Hypothalamus (tissue), 51 donors: ENCODE data around the gene TCF25.
"Not testable (repeated sequence)": the region's sequence is repeated elsewhere in the genome, so short reads cannot be mapped to it uniquely, and the experiment has no call there.

Experiments used
- DNase-seq, 51 donors: peaks; one replicate each; lab custom pipeline; 2025; lab: John Stamatoyannopoulos, UW

Gene TCF25

DNA sequence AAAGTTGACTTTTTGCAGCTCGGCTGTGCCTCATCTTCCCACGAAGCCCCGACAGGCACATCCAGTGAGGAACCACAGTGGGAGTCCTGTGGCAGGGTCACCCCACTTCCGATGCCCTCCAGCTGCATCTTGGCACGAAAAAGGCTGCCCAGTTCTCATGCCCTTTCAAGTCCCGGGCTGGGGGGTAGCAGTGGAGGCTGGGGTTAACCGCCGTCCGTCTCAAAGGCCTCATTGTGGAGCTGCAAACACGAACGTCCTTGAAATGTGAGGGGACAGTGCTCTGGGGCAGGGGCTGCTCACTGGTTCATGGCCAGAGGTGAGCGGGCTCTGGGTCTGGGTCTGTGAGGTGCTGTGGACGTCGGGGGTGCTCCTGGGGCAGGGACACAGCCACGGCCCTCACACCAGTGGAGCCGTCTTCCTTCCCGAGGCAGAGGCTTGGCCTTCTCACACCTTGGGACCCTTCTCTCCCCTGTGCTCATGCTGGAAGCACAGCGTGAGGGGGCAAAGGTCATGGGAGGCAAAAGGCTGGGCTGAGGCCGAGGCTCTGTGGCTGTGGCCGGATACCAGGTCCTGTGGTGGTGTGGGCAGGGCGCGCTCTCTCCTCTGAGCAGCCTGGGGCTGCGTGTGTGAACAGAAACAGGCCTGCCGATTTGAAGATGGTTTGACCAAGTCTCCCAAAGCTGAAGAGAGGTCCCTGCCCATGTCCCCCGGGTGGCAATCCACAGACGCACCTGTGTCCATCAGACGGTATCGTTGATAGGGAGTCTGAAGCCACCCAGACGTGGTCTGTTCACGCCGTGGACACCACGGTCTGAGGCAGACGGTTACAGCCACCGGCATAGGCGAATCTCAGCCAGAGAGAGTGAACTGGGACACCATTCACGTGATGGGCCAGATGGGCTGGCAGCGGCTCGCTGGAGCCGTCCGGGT lies 42.2 kb downstream of the TCF25 start:
- peak in 7 of 51 donors; percentile 2 to 31 (median 15) for DNase-seq

DNA sequence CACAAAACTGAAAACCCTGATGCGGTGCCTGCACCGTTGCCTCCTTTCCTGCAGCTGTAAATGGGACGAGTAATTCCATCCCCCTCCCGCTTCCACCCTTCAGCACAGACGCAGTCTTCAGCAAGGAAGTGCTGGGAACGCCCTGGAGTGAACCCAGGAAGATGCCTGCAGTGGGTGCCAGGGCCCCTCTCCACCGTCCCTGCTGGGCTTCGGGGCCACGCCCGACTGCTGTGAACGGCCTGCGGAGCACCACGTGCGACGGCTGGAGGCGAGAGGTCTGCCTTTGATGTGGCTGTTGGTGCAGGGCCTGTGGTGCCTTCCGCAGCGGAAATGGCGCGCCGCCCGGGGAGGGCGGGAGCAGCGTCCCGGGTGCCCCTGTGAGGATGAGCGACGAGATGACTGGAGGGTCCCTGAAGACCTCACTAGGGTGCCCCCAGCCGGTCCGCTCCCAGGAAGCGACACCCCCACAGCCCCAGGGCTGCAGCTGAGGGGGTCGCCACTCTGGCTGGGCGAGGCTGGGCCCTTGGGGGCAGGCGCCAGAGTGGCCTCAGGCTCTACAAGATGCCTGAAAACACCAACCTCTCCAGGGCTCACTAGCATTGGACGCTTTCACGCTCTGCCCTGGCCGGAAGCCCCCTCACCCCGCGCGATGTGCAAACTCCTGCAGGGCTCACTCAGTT lies 44.5 kb downstream of the TCF25 start:
- peak in 32 of 51 donors; percentile 15 to 89 (median 39) for DNase-seq

DNA sequence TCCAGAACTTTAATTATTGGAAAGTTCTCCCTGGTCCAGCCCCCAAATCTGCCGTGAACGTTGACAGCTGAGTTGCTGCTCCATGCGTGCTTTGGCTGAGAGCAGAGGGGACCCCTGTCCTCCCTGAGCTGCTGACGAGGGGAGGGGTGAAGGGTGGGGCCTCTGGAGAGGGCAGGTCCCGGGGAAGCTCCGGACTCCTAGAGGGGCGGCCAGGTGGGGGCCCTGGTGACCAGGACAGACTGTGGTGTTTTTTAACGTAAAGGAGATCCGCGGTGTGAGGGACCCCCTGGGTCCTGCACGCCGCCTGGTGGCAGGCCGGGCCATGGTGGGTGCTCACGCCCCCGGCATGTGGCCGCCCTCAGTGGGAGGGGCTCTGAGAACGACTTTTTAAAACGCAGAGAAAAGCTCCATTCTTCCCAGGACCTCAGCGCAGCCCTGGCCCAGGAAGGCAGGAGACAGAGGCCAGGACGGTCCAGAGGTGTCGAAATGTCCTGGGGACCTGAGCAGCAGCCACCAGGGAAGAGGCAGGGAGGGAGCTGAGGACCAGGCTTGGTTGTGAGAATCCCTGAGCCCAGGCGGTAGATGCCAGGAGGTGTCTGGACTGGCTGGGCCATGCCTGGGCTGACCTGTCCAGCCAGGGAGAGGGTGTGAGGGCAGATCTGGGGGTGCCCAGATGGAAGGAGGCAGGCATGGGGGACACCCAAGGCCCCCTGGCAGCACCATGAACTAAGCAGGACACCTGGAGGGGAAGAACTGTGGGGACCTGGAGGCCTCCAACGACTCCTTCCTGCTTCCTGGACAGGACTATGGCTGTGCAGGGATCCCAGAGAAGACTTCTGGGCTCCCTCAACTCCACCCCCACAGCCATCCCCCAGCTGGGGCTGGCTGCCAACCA lies 45.3 kb downstream of the TCF25 start, which contains the start of gene MC1R:
MC1R (plus strand) TSS at position 410 of the 895 bp plus-strand sequence; CDS start at position 807, 397 bp downstream.
- peak in 2 of 51 donors; percentile 7 to 22 for DNase-seq

DNA sequence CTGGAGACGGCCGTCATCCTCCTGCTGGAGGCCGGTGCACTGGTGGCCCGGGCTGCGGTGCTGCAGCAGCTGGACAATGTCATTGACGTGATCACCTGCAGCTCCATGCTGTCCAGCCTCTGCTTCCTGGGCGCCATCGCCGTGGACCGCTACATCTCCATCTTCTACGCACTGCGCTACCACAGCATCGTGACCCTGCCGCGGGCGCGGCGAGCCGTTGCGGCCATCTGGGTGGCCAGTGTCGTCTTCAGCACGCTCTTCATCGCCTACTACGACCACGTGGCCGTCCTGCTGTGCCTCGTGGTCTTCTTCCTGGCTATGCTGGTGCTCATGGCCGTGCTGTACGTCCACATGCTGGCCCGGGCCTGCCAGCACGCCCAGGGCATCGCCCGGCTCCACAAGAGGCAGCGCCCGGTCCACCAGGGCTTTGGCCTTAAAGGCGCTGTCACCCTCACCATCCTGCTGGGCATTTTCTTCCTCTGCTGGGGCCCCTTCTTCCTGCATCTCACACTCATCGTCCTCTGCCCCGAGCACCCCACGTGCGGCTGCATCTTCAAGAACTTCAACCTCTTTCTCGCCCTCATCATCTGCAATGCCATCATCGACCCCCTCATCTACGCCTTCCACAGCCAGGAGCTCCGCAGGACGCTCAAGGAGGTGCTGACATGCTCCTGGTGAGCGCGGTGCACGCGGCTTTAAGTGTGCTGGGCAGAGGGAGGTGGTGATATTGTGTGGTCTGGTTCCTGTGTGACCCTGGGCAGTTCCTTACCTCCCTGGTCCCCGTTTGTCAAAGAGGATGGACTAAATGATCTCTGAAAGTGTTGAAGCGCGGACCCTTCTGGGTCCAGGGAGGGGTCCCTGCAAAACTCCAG lies 46.4 kb downstream of the TCF25 start:
- no peak for DNase-seq

DNA sequence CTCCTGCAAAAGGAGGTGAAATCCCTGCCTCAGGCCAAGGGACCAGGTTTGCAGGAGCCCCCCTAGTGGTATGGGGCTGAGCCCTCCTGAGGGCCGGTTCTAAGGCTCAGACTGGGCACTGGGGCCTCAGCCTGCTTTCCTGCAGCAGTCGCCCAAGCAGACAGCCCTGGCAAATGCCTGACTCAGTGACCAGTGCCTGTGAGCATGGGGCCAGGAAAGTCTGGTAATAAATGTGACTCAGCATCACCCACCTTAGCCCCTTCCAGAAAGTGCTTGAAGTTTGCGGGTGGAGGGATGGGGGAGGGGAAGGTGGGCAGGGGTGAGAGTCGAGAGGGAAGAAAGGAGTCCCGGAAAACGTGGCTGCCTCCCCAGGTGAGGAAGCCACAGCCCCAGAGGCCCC lies 47.3 kb downstream of the TCF25 start:
- no peak for DNase-seq

DNA sequence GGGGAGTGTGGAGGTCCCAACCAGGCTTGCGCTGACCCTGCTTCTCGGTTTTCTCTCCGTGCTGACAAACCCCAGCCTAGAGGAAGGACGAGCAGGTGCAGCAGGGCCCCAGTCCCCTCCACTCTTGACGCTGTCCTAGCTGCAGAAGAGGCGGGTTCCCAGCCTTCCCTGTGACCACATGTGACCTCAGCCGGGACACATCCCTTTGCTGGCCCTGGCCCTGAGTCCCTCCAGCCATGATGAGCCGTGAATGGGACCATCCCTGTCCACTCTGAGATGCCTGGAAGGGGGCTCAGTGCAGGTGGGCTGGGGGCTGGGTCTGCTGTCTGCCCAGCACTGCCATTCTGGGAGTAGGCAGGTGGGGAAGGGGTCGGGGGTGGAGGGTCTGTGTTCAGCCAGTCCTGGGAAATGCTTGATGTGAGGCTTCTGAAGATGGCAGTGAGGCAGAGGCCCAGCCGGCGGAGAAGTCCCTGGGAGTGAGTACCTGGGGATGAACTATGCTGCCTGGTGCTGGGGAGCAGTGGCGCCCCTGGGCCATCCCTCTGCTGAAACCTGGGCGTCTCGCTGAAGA lies 47.8 kb downstream of the TCF25 start:
- DNase-seq: no peak

DNA sequence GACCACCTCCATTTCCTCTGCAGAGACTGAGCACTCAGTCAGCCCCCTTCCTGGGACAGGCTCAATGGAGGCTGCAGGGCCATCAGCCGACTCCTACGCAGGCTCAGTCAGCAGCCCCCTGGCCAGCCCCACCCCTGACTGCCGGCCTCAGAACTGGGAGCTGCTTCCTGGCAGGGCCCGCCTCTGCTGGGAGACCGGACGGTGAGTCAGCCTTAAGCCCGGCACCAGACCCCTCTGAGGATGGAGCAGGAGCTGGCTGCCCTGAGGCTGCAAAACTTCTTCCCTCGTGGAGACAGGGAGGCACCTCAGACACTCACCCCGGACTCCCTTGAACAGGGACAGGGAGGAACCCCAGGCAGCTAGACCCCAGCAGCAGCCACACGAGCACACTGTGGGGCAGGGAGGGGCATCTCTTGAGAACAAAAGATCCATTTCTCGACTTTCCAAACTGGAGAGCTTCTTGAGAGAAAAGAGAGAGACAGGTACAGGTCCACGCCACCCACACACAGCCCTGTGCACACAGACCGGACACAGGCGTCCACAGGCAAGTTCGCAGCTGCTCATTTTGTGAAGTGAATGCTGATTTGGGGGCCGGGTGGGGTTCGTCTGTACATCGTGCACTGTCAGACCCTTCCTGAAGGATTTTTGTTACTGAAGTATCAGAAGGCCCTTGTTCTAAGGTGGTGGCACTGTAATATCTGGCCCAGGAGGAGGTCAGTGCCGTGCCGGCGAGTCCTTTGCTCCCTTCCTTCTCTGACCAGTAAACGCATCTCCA lies 48.5 kb downstream of the TCF25 start:
- peak in 19 of 51 donors; percentile 18 to 84 (median 35) for DNase-seq

DNA sequence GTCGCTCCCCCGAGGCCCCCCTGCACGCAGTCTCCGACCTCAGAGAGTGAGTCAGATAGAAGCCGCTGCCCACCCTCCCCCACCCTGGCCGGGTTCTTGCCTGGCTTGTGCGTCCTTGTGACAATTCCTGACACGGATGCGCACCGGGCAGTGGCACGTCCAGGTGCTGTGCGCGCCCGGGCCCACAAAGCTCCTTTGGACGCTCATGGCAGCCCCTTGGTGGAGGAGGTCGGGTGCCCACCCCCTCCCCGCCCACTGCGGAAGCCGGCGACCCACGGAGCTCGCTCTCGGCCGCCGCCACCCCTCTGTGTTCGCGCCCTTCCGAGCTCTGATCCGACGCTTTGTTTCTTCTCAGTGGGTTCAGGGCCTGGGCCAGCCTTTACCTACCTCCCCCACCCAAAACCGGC lies 49.1 kb downstream of the TCF25 start:
- peak in 34 of 51 donors; percentile 17 to 88 (median 48) for DNase-seq

DNA sequence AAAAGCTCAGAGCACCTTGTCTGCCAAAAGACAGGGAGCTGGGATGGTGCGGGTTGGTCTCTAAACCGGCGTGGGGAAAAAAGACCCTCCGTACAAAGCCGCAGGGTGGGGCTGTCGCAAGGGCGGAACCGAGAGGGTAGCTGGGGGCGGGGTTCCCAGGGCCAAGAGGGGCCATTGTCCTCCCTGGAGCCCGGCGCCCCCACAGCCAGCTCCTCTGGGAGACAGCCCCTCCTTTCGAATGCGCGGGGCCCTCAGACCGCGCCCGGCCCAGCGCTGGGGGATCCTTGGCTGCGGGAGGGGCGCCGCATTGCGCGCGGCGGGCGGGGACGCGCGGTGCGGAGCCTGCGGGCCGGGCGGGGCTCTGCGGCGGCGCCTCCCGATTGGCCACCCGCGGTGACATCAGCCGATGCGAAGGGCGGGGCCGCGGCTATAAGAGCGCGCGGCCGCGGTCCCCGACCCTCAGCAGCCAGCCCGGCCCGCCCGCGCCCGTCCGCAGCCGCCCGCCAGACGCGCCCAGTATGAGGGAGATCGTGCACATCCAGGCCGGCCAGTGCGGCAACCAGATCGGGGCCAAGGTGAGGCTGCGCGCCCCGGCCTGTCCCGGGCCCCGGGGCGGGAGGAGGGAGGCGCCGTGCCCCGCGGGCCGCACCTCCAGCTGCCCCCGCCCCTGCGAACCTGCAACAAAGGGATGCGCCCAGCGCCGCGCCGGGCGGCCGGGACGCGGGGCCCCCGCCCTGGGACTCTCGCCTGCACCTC lies 49.7 kb downstream of the TCF25 start, which contains the start of gene TUBB3:
TUBB3 (plus strand) TSS at position 459 of the 756 bp plus-strand sequence; CDS start at position 519, 60 bp downstream.
- peak in 45 of 51 donors; percentile 2 to 82 (median 65) for DNase-seq

DNA sequence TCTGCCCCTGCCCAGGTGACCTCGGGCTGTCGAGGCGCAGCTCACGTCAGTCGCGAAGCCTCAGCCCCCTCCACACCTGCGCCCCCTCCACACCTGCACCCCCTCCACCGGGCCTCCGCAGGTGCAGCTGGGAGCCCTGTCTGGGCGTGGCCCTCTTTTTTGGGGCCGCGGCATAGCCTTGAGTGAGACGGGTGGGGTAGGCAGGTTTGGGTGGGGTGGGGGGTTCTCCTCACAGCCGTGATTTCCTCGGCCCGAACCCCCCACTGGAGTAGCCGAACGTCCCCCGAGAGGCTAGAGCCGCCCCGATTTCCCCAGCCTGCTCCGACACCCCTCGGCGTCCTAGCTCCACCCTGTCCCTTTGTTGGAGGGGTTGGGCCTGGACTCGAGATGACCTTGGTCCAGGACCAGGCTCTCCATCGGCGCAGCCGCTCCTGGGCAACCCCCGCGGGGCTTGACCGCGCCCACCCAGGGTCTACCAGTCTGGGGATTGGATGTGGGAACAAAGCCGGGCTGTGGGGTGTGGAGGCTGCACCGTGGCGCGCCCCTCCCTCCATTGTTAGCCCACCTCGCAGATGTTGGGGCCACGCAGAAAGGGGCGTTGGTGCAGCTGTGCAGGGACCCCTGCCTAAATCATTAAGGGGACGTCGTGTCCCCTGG lies 50.4 kb downstream of the TCF25 start:
- peak in 3 of 51 donors; percentile 11 to 27 (median 22) for DNase-seq

DNA sequence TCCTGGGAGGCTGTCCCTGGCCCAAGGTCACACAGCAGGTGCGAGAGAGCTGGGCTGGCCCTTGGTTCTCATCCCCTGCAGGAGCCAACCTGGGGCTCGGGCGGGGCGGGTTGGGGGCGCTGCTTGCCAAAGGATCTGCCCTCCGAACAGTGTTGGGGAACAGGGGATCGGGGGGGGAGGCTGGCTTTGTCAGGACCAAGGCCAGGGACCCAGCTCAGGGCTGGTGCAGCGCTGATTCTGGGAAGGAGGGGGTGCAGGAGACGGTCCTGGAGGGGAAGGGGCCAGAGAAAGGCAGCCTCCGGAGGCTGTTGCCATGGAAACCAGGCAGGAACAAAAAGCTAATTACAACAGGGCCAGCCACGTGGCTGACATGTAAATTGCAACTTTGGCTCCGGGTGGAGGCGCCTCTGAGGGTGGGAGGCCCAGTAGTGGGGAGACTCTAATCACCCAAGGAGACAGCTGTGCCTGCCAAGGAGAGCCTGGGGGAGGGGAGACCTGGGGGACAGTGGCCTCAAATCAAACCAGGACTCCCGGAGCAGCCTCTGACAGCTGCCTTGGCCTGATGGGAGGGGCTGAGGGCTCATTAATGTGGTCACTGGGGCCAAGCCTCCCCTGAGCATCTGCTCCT lies 51.0 kb downstream of the TCF25 start:
- peak in 27 of 51 donors; percentile 12 to 59 (median 43) for DNase-seq

DNA sequence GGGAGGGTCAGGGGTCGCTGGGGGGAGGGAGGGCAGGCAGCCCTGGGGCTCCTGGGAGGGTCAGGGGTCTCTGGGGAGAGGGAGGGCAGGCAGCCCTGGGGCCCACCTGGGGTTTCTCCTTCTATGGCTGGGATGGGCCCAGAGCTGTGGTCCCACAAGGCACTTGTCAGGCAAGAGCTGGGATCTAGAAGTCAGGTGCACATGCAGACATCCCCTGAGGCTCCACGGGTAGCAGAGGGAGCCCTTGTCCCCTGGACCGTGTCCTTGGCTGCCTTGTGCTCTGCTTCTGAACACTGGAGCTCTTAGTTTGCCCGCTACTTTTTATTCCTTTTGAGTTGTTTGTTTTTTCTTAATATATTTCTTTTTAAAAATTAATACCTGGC lies 51.5 kb downstream of the TCF25 start:
- no peak for DNase-seq

DNA sequence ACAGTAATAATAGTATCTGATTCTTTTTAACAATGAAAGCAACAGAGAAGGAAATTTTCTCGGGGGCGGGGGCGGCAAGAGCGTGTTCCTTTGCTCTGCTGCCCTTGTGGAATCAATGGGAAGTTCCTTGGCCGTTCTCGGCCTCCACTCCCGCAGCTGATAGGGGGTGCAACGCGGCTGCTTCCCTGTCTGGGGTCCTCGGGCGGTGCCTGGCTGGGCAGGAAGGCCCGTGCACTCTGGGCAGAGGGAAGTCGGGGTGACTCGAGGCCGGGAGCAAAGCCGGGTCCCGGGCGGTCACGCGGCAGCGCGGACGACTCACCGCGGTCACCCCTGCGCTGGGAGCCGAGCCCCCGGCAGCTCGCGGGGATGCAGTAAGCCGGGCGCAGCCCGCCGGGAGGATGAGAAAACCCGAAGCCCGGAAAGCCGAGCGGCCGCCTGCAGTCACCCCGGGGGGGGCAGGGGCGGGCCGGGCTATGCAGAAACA lies 52.2 kb downstream of the TCF25 start:
- peak in 1 of 51 donors; percentile 39 for DNase-seq

DNA sequence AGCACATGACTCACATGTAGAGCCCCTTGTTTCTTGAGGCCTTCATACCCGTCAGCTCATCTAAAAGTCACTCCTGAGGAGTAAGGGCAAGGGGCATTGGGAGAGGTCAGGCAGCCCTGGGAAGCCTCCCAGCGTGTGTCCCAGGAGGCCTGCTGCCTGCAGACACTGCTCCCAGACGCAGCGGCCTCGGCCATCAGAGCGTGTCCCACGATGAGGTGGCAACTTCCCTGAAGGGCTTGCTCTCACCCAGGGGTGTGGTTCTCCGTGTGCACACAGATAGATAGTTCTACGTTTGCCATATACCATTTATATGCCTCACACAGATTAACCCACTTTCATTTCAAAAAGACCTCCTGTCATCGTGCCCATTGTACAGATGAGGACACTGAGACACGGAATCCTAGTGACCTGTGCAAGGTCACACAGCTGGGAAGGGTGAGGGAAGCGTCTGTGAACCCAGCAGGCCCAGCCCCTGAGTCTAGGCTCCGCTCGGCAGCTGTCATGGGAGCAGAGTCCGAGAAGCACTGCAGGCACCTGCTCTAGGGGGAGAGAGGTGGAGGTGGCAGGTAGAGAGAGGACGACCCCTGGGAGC lies 58.0 kb downstream of the TCF25 start:
- no peak for DNase-seq

DNA sequence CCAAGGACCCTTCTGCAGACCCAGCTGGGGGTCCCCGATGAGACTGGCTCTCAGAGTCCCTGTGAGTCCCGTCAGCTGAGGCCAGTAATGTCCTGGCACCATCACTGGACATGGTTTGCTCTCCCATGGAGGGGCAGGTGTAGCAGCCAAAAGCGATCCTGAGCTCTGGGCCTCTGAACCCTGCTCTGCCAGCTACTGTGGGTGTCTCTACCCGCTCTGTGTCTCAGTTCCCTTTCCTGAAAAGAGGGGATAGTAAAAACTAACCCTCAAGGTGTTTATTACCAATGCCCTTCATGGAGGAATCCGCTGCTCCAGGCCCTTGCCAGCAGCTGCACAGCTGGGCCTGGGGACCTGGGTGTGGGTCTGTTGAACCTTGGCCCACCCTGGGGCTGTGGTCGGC lies 58.6 kb downstream of the TCF25 start:
- DNase-seq: no peak

DNA sequence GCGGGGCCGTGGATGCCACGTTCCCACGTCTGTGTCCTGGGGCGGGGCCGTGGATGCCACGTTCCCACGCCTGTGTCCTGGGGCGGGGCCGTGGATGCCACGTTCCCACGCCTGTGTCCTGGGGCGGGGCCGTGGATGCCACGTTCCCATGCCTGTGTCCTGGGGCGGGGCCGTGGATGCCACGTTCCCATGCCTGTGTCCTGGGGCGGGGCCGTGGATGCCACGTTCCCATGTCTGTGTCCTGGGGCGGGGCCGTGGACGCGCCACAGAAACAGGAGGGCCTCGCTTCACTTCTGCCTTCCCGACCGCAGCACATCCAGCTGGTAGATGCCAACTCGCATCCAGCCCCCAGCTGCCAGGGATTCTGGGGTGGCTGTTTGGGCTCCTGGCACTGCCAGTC lies 60.6 kb downstream of the TCF25 start:
- not testable (repeated sequence) for DNase-seq
